GM12875 (cell line): ENCODE measurements around the gene KCND2.

Experiments used
- H3K4me3 ChIP-seq: one replicate; pipeline ENCODE4 v1.5.1; 2011; ENCODE audit warnings: low read depth, low read length, control low read depth
- TF ChIP-seq, protein P1 (sequence below): IDR thresholded peaks from 2 replicates; pipeline ENCODE4 v1.5.1; 2011; ENCODE audit warnings: low read depth, mild to moderate bottlenecking, control low read depth, inconsistent platforms, low read length, moderate library complexity, borderline replicate concordance; ENCODE audit not compliant: insufficient read depth

The KCND2 gene

DNA sequence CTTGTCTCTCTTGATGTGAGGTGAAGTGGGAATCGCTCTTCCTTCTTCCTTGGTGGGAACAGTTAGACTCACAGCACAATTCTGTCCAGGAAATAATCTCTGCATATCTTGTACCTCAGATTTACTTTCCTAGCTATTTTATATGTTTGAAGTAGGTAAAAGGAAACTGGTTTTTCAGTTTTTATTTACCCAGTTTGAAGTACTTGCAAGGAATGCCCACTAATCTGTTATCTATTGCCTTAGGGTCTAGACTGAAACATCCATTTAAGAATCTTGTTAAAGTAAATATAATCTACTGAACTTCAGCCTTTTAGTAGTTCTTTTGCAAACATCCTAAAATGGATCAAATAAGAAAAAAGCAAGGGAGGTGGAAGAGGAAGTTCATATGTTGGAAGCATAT is 229.8 kb downstream of the KCND2 start:
- TF ChIP-seq, protein P1, sequence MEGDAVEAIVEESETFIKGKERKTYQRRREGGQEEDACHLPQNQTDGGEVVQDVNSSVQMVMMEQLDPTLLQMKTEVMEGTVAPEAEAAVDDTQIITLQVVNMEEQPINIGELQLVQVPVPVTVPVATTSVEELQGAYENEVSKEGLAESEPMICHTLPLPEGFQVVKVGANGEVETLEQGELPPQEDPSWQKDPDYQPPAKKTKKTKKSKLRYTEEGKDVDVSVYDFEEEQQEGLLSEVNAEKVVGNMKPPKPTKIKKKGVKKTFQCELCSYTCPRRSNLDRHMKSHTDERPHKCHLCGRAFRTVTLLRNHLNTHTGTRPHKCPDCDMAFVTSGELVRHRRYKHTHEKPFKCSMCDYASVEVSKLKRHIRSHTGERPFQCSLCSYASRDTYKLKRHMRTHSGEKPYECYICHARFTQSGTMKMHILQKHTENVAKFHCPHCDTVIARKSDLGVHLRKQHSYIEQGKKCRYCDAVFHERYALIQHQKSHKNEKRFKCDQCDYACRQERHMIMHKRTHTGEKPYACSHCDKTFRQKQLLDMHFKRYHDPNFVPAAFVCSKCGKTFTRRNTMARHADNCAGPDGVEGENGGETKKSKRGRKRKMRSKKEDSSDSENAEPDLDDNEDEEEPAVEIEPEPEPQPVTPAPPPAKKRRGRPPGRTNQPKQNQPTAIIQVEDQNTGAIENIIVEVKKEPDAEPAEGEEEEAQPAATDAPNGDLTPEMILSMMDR: no peak
- H3K4me3 ChIP-seq: no peak overlapping the region

DNA sequence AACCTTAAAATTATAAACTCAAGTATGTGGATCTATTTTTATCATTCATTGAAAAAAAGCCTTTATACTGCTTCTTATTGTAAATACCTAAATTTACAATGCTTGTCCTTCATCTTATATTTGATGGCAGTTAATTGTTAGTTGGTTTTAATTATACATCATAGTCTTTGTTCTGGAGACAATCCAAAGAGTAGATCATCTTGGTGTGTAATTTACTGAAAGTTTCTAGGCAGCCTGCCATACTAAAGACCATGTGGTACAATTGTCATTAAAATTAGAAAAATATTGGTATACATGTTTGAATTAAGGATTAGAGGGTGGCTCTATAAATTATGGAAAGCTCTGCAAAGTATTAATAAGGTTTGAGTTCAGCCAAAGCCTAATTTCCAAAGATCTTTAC is 231.4 kb downstream of the KCND2 start:
- no peak overlapping the region for H3K4me3 ChIP-seq
- TF ChIP-seq, protein P1: no peak

DNA sequence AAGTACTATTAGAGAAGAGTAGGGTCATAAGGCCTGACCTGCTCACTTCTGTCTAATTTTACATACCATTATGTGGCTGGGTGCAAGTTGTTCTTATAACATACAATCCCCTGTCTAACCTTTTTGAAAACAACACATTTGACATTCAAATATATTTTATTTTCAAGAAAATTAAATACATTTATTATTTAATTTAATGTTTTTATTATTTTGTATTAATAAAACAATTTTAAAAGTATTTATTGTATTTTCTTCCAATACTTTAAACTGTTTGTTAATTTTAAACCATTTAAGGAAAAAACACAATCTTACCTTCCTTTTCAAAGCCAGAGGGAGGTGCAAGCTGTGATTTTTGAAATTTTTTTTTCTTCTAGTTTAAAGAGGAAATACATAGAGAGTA is 232.8 kb downstream of the KCND2 start:
- TF ChIP-seq, protein P1: no peak
- no peak overlapping the region for H3K4me3 ChIP-seq

DNA sequence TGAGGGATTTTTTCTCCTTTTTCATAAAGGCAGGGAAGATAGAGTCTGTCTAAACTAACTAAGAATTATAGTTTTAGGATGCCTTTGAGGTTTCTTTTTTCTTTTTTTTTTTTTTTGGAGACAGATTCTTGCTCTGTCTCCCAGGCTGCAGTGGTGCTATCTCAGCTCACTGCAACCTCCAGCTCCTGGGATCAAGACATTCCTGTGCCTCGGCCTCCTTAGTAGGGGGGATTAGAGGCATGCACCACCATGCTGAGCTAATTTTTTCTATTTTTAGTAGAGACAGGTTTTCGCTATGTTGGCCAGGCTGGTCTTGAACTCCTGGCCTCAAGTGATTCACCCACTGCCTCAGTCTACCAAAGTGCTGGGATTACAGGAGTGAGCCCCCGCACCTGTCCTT is 239.7 kb downstream of the KCND2 start:
- no peak overlapping the region for H3K4me3 ChIP-seq
- TF ChIP-seq, protein P1: no peak

DNA sequence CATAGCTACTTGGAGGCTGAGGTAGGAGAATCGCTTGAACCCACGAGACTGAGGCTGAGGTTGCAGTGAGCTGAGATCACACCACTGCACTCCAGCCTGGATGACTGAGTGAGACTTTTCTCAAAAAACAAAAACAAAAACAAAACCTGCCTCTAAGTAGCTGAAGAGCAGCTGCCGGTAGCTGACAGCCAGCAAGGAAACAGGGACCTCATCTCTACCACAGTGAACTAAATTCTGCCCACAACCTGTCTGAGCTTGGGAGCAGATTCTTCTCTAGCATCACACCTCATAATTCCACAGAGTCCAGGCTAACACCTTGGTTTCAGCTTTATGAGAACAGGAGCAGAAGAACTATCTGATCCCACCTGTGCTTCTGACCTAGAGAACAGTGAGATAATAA is 246.2 kb downstream of the KCND2 start:
- H3K4me3 ChIP-seq: no peak overlapping the region
- TF ChIP-seq, protein P1: no peak

DNA sequence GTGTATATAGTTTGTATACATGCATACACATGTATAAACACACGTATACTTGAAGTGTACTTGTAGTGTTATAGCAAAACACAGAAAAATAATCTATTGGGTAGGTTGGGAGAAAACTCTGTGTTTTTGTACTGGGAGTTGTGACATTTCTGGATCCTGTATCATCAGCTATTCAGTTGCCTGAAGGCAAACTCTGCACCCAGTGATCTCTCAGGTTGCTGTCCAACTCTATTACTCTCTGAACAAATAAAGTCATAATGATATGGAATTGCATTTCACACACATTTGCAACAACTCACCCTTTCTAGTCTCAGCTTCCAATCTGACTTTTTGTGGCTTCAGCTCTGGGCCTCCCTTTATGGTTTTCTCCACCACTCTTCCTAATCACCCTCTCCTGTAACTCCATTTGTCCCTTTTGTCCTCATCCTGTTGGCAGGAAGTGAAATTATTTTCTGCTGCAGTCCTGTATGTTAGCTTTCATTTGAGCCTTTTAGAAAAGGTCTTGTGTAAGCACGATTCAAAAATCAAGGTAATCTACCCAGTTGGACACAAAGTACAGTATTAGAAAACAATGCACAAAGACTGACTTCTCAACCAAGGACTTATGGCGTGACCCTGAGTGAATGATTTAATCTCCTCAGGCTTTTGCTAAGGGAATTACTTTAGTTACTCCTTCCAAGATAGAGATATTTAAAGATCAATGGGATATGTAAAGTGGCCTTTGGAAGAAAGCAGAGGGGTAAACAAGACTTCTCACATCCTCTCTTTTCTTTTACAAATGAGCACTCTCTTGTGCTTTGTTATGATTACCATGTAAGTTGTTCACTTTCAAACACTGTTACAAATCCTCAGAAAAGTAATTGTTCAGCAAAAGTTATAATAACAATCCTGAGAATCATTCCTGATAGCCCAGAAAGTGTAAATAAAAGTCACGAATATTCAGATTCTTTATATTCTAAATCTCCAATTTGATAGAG is 249.1 kb downstream of the KCND2 start:
- H3K4me3 ChIP-seq: no peak overlapping the region

More for the DNA sequence above, 249.1 kb downstream of the KCND2 start:
- TF ChIP-seq, protein P1: no peak
